Heart right ventricle (tissue), 16 donors: Measurements from ENCODE around the gene TMEM8B. TPM values are rescaled to one million over a fixed set of nuclear protein-coding genes. Genes with fewer than 3 reads are reported as not detected.
A peak's percentile ranks its signal among the peaks of the same experiment; 100 is the strongest.
"Not testable (repeated sequence)": the region's sequence is repeated elsewhere in the genome, so short reads cannot be mapped to it uniquely, and the experiment has no call there.

Source experiments
- ATAC-seq, 8 donors: fragments of 200-7000 bp; cut with Tn5 transposase; one replicate each; pipeline ENCODE4 v1.9.1; 2020; ENCODE audit warnings: mild to moderate bottlenecking in 8 of 8, moderate library complexity in 8 of 8, moderate number of reproducible peaks in 1 of 8
- DNase-seq, 2 donors: peaks; one replicate each; pipeline ENCODE4 v3.0.0-alpha.2; 2020
- H3K27ac ChIP-seq, 10 donors: fragments of 200-600 bp; sonication (generic) in 2 of 10; one replicate each; pipeline versions ENCODE4 v1.5.0 to v1.8.0; 2020 to 2022; ENCODE audit warnings: mild to moderate bottlenecking in 3 of 10
- H3K27me3 ChIP-seq, 7 donors: fragments of 200-600 bp; one replicate each; pipeline ENCODE4 v1.8.0; 2021 to 2022; ENCODE audit warnings: mild to moderate bottlenecking in 2 of 7
- H3K36me3 ChIP-seq, 9 donors: fragments of 200-600 bp; sonication (generic) in 1 of 9; one replicate each; pipeline versions ENCODE4 v1.5.0 to v1.8.0; 2020 to 2022; ENCODE audit warnings: mild to moderate bottlenecking in 2 of 9
- H3K4me1 ChIP-seq, 9 donors: fragments of 200-600 bp; sonication (generic) in 1 of 9; one replicate each; pipeline versions ENCODE4 v1.5.0 to v1.8.0; 2020 to 2022; ENCODE audit warnings: mild to moderate bottlenecking in 4 of 9
- H3K4me3 ChIP-seq, 10 donors: fragments of 200-600 bp; sonication (generic) in 2 of 10; one replicate each; pipeline versions ENCODE4 v1.5.0 to v1.8.0; 2020 to 2022; ENCODE audit warnings: mild to moderate bottlenecking in 7 of 10, moderate library complexity in 2 of 10
- H3K9me3 ChIP-seq, 11 donors: fragments of 200-600 bp in 10 of 11; sonication (generic) in 2 of 11; one replicate each; pipeline versions ENCODE4 v1.5.0 to v1.8.0; 2013 to 2022; ENCODE audit warnings: mild to moderate bottlenecking in 2 of 11, control low read depth in 1 of 11, moderate library complexity in 1 of 11
- CTCF ChIP-seq, 9 donors: fragments of 200-600 bp; sonication (generic) in 2 of 9; IDR thresholded peaks; one replicate each; pipeline versions ENCODE4 v1.5.0 to v1.8.0; 2021 to 2022; ENCODE audit warnings: antibody characterized with exemption in 9 of 9, mild to moderate bottlenecking in 5 of 9, moderate library complexity in 1 of 9
- WGBS, 2 donors: extraction: QIAGEN DNeasy Blood & Tissue Kit; methylation state at CpG; one replicate each; pipeline ENCODE4 v1.1.7; 2013; ENCODE audit warnings: inconsistent platforms in 1 of 2; 5-methylcytosine and 5-hydroxymethylcytosine counted together
- intact Hi-C, 10 donors: fragments of 100-400 bp; cut with DNase I; formaldehyde crosslinking; loops; one replicate each; pipeline versions ENCODE4 v1.11.1 to v1.14.2; 2022
- polyA plus RNA-seq, 2 donors: library from polyadenylated mRNA; stranded (reverse); fragments of 200-250 nt; gene quantifications; one replicate each; pipeline ENCODE4 v1.2.3, GENCODE V29; 2013
- total RNA-seq, 10 donors: library from RNA; stranded (reverse); fragmentation: NEBNext Ultra II Directional in 3 of 10; extraction: Animal tissue kit (Norgen Biotek cat#: 25700) in 3 of 10; gene quantifications; one replicate each; pipeline versions ENCODE4 v1.2.1 to v1.2.4, GENCODE V29; 2021 to 2023
- donor health status: Arrhythmogenic right ventricular cardiomyopathy.
- donor health status: ischemic (EF 13 %, LVEDD 7.1; RV severe dilation, severe dysfunction).
- donor health status: healthy with polysubstance abuse.
- donor health status: DM: no; HTN: yes; CAD: no.
- donor health status: DM: no; HTN: no; CAD: no.
- donor health status: ischemic (EF 25% LVEDD 6.9; RV normal size, moderate dysfunction).
- donor health status: ischemic (EF 25% LVEDD 5.7; RV mildly dilated, moderate dysfunction).
- donor health status: healthy.
- donor health status: DM: yes; HTN: yes; CAD: no.
- donor health status: Ischemic cardiomyopathy.
- donor health status: ischemic (EF 35%, LVEDD 5.7; RV mildly dilated, moderate dysfunction).
- donor health status: nonischemic (EF 11% LVEDD 7.7; RV severe dilation, severe dysfunction).
- donor health status: DM: yes; HTN: yes; CAD: no.
- donor health status: PGD.
- donor health status: ischemic (EF 29% LVEDD 5.4; RV normal size, mild dysfunction).
- donor health status: nonischemic (EF 23%, LVEDD 6.1; RV moderate dilation, normal function).

The TMEM8B gene
- total and polyA plus RNA-seq, 12 donors: 6.7 to 22.9 (median 19.5) TPM

GRCh38 chr9:35910613-35911359, 81.8 kb downstream of the TMEM8B start:
- peak overlapping the region; percentile 84 to 98 (median 93) for H3K27ac ChIP-seq
- H3K4me3 ChIP-seq: peak overlapping the region; percentile 0 to 54 (median 46)
- TF ChIP-seq CTCF (IDR thresholded peaks at IDR 0.05): peak; percentile 23 to 64 (median 53)
- H3K4me1 ChIP-seq: peaks cover 28 to 93% (median 81%) of the 10 kb centered on the region in 9 donors
- DNase-seq (peak in 1 of 2 donors; percentile 36), ATAC-seq (no peak)
- 51 to 58% methylated on average over 14 of the region's 14 CpGs for WGBS, 2 donors
- H3K9me3 ChIP-seq: no peaks in the 10 kb centered on the region
- intact Hi-C loops: no loop called here
- no peaks in the 10 kb centered on the region for H3K27me3 ChIP-seq
- no peaks in the 10 kb centered on the region for H3K36me3 ChIP-seq

GRCh38 chr9:35911690-35912089, 82.7 kb downstream of the TMEM8B start:
- ATAC-seq: no peak
- H3K4me1 ChIP-seq: peaks cover 26 to 93% (median 79%) of the 10 kb centered on the region in 9 donors
- TF ChIP-seq CTCF (IDR thresholded peaks at IDR 0.05): no peak
- H3K4me3 ChIP-seq: peak overlapping the region in 9 of 10 donors; percentile 8 to 54 (median 47)
- no peaks in the 10 kb centered on the region for H3K27me3 ChIP-seq
- H3K9me3 ChIP-seq: no peaks in the 10 kb centered on the region
- peak overlapping the region; percentile 84 to 98 (median 93) for H3K27ac ChIP-seq
- intact Hi-C loops: no loop called here
- 52 to 63% methylated on average over 10 of the region's 10 CpGs for WGBS, 2 donors
- DNase-seq: peak in 1 of 2 donors; percentile 39
- no peaks in the 10 kb centered on the region for H3K36me3 ChIP-seq

GRCh38 chr9:35912791-35913400, 83.9 kb downstream of the TMEM8B start:
- Histone ChIP-seq H3K4me3 (peak overlapping the region; percentile 5 to 54 (median 46)), H3K27me3 (no peaks in the 10 kb centered on the region), H3K36me3 (no peaks in the 10 kb centered on the region), H3K9me3 (no peaks in the 10 kb centered on the region), H3K4me1 (peaks cover 21 to 93% (median 74%) of the 10 kb centered on the region in 9 donors), H3K27ac (peak overlapping the region; percentile 84 to 98 (median 93))
- 66% methylated on average over 10 of the region's 10 CpGs for WGBS, 2 donors
- ATAC-seq: no peak
- no peak for TF ChIP-seq CTCF (IDR thresholded peaks at IDR 0.05)
- no peak for DNase-seq
- intact Hi-C loops: no loop called here

- intact Hi-C loops: not testable (repeated sequence)
- H3K4me1 ChIP-seq: peaks cover 23 to 93% (median 69%) of the 10 kb centered on the region in 9 donors
Measured at GRCh38 chr9:35913429-35913828, 84.4 kb downstream of the TMEM8B start.

More at GRCh38 chr9:35913429-35913828, 84.4 kb downstream of the TMEM8B start:
- H3K9me3 ChIP-seq, DNase-seq, H3K36me3 ChIP-seq, ATAC-seq, H3K27me3 ChIP-seq: not testable (repeated sequence)
- H3K27ac ChIP-seq: peak overlapping the region in 4 of 10 donors; percentile 92 to 98 (median 94)
- peak overlapping the region in 3 of 10 donors; percentile 43 to 54 (median 52) for H3K4me3 ChIP-seq
